GM19238 (cell line): ENCODE measurements around the gene PDZD7.
"Not testable (repeated sequence)": the region's sequence is repeated elsewhere in the genome, so short reads cannot be mapped to it uniquely, and the experiment has no call there.

Experiments
- DNase-seq: peaks from one replicate; pipeline ENCODE4 v3.0.0; 2011; ENCODE audit warnings: low spot score; ENCODE audit not compliant: insufficient read length

Gene PDZD7

GRCh38 chr10:100983868-100984671 lies 46.9 kb downstream of the PDZD7 start:
- no peak for DNase-seq

- DNase-seq: no peak
These were observed 47.8 kb downstream of the PDZD7 start for GRCh38 chr10:100982916-100983830.

DNA sequence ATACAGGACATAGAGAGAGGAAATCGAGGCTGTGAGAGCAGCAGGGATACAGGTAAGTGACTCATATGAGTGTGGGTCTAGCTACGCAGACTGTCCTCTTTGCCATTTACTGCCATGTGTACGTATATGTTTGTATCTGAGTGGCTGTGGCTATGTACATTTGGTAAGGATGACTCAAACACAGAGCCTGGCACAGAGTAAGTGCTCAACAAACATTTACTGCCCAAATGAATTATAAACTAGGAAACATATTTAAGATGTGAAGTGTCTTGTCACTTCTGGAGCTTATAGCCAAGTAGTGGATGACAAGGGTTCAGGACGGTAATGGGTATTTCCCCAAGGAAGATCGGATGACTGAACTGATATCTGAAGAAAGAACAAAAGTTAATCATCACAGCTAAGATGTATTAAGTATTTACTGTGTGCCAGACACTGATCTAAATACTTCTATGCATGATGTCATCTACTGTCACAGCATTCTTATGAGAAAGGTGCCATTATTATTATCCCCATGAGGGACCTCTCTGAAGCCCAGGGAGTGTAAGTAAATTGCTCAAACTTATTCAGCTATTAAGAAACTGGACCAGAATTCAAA lies 49.7 kb downstream of the PDZD7 start:
- no peak for DNase-seq

- DNase-seq: no peak
These were observed 50.2 kb downstream of the PDZD7 start for GRCh38 chr10:100980711-100981110.

GRCh38 chr10:100980311-100980710 lies 50.6 kb downstream of the PDZD7 start:
- DNase-seq: no peak

- DNase-seq: no peak
These were observed 51.1 kb downstream of the PDZD7 start for GRCh38 chr10:100979791-100980272.

DNA sequence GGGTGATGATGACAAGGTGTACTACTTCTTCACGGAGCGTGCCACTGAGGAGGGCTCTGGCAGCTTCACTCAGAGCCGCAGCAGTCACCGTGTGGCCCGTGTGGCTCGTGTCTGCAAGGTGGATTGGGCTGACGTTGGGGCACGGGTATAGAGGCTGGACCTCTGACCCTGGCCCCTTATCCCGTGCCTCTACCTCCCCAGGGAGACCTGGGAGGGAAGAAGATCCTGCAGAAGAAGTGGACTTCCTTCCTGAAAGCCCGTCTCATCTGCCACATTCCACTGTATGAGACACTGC lies 52.1 kb downstream of the PDZD7 start:
- DNase-seq: no peak

DNA sequence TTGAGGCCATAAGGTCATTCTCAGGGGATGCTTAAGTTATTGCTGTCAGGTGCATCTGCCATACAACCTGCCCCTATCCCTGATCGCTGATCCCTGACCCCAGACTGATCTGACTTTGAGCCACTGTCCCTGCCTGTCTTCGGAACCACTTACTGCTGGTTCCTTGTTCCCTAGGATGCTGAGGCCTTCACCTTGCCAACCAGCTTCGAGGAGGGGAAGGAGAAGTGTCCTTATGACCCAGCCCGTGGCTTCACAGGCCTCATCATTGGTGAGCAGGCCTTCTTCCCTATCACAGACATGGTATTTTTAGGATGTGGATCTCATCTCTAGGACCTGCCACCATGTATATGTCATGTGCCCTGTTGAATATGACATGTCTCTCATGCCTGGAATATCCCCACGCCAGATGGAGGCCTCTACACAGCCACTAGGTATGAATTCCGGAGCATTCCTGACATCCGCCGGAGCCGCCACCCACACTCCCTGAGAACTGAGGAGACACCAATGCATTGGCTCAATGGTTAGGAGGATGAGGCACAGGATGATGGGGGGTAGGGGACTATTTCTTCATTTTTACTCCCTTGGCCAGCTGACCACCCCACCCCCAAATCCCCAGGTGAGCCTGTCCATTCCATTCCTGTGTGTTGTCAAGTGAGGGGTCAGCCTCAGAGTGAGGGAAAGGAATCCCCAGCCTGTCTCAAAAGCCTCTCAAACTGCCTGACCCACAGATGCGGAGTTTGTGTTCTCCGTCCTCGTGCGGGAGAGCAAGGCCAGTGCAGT lies 52.6 kb downstream of the PDZD7 start:
- no peak for DNase-seq

DNA sequence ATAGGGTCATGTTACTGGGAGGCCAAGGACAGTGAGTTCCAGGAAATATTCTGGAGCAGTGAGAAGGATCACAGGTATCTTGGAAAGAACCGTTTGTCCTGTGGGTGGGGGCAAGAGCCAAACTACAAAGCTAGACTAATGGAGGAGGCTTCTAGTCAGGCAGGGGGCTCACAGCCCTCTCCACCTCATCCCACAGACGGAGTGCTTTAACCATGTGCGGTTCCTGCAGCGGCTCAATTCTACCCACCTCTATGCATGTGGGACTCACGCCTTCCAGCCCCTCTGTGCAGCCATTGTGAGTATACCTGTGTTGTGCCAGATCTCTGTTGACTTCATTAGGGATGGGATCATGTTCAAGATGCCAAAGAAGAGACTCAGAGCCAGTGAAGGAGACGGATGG lies 53.5 kb downstream of the PDZD7 start:
- no peak for DNase-seq

GRCh38 chr10:100976906-100977305 lies 54.0 kb downstream of the PDZD7 start:
- no peak for DNase-seq

- DNase-seq: not testable (repeated sequence)
These were observed 55.5 kb downstream of the PDZD7 start for GRCh38 chr10:100975397-100975796.

- DNase-seq: no peak
These were observed 57.9 kb downstream of the PDZD7 start for GRCh38 chr10:100972904-100973535.

DNA sequence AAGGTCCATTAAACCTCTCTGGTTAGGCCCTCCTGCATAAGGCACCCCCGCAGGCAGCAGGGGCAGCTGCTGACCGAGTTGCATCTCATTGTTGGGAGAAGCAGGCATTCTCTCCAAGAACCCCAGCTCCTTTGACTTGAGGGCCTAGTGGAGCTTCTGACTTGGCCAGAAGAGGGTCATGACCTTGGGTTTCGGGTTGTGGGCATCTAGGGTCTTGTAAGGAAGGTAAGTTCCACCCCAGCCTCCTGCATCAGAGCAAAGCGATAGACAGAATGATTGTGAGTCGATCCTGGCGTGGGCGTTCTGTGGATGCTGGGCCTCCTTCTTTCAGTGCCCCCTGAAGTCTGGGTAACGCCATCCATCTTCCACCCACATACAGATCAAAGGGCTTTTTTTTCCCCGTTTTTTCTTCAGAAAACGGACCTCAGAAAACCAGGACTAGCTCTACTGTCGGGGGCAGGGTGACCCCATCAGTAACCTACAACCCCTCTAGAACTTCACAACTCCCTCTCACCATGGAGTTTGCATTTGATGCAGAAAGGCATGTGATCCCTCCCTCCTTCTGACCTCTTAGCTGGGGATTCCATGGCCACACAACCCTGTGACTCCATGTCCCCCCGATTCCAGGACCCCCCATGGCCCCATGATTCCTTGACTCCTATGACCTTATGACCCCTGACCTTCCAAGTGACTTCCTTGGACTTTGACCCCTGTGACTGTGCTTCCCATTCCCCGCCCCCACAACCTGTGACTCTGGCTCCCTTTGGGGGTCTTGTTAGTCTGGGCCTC lies 58.6 kb downstream of the PDZD7 start:
- no peak for DNase-seq

GRCh38 chr10:100970914-100971811 lies 59.8 kb downstream of the PDZD7 start:
- DNase-seq: no peak

- DNase-seq: no peak
These were observed 60.6 kb downstream of the PDZD7 start for GRCh38 chr10:100970076-100970913.

DNA sequence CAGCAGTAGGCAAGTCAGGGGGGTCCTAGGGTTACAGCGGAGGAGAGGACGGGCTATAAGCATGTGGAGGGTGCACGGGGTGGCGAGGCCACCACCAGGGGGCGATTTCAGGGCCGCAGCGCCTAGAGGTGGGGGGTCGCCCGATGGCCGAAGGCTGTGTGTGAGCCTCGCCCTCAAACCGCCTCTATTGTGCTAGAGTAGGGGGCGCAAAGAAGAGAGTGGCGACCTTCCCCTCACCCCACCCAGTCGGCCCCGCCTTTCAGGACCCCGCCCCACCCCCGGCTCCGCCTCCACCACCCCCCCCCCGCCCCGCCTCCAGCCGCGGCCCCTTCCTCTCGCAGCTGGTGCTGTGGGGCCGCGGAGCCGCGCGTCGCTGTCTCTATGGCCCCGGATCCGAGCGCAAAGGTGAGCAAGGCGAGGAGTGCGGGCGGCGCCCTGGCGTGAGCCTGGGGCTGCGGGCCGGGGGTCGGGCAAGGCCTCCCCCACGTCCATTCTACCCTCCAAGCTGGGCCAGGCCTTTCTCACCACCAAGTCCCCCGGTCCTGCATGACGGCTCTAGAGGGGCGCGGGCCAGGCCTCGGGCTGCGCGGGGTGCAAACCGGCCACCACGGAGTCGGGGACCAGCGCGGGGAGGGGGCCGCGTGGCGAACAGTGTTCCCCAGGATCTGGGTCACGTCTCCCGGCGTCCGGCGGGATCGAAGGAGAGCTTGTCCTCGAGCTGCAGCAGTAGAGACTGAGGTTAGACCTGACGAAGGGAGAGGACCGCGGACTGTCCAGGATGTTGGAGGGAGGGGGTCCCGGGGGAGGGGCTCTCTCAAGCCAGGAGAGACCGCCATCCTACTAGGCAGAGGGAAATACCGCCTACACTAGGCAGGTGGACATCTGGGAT lies 61.5 kb downstream of the PDZD7 start, which contains the start of gene SEMA4G:
SEMA4G (plus strand) TSS at position 318 of the 889 bp plus-strand sequence. CDS start 3,409 bp downstream, outside the sequence.
- peak; percentile 57 for DNase-seq

GRCh38 chr10:100968863-100969186 lies 62.1 kb downstream of the PDZD7 start:
- no peak for DNase-seq
